ENCODE measurements around the gene FAM53A. TPM values are rescaled to one million over a fixed set of nuclear protein-coding genes. Genes with fewer than 3 reads are reported as not detected.

FAM53A gene
- total RNA-seq, 1 donor from 2014 or later = 4.3 TPM

DNA sequence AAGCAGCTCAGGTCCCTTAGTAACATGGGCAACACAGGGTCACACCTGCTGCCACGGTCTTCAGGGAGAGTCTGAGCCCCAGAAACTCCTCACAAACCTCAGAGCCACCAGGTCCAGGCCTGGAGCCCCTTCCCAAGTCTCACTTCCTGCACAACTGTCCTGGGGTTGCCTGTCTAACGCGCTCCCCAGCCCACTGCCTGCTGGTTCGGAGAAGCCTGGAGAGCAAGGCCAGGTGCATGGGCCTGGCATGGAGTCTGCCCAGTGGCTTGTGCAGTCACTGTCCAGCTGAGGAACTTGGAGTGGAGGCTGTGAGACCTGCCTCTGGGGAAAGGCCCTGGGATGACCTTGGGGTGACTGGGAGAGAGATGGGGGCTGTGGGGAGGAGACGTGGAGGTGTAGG is 28.0 kb downstream of the FAM53A start:
- no peak for DNase-seq (ENCODE audit: low read depth, low spot score)
- no peak overlapping the region for H3K4me3 Mint-ChIP-seq
- TF ChIP-seq, protein P1, sequence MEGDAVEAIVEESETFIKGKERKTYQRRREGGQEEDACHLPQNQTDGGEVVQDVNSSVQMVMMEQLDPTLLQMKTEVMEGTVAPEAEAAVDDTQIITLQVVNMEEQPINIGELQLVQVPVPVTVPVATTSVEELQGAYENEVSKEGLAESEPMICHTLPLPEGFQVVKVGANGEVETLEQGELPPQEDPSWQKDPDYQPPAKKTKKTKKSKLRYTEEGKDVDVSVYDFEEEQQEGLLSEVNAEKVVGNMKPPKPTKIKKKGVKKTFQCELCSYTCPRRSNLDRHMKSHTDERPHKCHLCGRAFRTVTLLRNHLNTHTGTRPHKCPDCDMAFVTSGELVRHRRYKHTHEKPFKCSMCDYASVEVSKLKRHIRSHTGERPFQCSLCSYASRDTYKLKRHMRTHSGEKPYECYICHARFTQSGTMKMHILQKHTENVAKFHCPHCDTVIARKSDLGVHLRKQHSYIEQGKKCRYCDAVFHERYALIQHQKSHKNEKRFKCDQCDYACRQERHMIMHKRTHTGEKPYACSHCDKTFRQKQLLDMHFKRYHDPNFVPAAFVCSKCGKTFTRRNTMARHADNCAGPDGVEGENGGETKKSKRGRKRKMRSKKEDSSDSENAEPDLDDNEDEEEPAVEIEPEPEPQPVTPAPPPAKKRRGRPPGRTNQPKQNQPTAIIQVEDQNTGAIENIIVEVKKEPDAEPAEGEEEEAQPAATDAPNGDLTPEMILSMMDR (conservative IDR thresholded peaks at IDR 0.05) = no peak
- H3K4me1 Mint-ChIP-seq = no peaks in the 10 kb centered on the region
- no peaks in the 10 kb centered on the region for H3K9me3 Mint-ChIP-seq
- H3K36me3 Mint-ChIP-seq (ENCODE audit: low read depth) = no peaks in the 10 kb centered on the region
- no peak overlapping the region for H3K27ac Mint-ChIP-seq (ENCODE audit: unreplicated experiment)
- H3K27me3 Mint-ChIP-seq (ENCODE audit: low read depth) = no peaks in the 10 kb centered on the region

DNA sequence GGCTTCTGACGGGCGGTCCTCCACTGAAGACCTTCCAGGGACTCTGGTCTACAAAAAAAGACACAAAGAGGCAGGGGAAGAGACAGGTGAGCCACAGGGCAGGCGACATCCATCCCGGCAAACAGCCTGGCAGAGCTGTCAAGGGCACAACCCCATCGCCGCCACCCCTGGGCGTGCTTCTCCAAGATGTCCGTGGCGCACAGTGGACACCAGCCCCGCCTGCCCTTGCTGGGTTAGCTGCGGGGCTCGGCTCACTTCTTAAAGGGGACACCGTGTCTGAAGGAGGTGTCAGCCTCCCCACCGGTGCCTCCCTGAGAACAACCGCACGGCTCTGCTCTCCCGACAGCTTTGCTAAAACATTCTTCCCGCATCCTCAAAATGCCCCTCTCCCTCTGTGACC is 28.4 kb downstream of the FAM53A start:
- H3K9me3 Mint-ChIP-seq = no peaks in the 10 kb centered on the region
- H3K27ac Mint-ChIP-seq (ENCODE audit: unreplicated experiment) = no peak overlapping the region
- no peak overlapping the region for H3K4me3 Mint-ChIP-seq
- TF ChIP-seq, protein P1 (conservative IDR thresholded peaks at IDR 0.05) = no peak
- no peak for DNase-seq (ENCODE audit: low read depth, low spot score)
- no peaks in the 10 kb centered on the region for H3K27me3 Mint-ChIP-seq (ENCODE audit: low read depth)
- no peaks in the 10 kb centered on the region for H3K36me3 Mint-ChIP-seq (ENCODE audit: low read depth)
- no peaks in the 10 kb centered on the region for H3K4me1 Mint-ChIP-seq

DNA sequence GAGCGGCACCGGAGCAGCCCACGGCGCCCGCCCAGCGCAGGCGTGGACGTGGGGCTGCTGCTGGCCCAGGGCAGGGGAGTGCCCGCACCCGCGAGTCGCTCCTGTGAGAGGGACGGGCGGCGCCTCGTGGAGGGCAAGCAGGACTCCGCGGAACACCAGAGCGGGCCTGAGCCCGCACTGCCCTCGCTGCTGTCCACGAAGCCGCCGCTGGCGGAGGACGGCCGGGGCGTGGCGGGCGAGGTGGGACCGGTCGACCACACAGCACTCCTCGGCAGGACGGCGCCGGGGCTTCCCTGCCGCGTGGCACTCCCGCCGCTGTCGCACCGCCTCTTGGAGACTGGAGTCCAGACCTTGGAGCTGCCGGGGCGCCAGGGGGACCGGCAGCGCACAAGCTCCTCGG is 29.0 kb downstream of the FAM53A start:
- Mint-ChIP-seq H3K27ac (ENCODE audit: unreplicated experiment) (no peak overlapping the region), H3K36me3 (ENCODE audit: low read depth) (no peaks in the 10 kb centered on the region), H3K9me3 (no peaks in the 10 kb centered on the region), H3K4me1 (no peaks in the 10 kb centered on the region), H3K27me3 (ENCODE audit: low read depth) (no peaks in the 10 kb centered on the region), H3K4me3 (no peak overlapping the region)
- TF ChIP-seq, protein P1 (conservative IDR thresholded peaks at IDR 0.05) = no peak
- DNase-seq (ENCODE audit: low read depth, low spot score) = no peak

DNA sequence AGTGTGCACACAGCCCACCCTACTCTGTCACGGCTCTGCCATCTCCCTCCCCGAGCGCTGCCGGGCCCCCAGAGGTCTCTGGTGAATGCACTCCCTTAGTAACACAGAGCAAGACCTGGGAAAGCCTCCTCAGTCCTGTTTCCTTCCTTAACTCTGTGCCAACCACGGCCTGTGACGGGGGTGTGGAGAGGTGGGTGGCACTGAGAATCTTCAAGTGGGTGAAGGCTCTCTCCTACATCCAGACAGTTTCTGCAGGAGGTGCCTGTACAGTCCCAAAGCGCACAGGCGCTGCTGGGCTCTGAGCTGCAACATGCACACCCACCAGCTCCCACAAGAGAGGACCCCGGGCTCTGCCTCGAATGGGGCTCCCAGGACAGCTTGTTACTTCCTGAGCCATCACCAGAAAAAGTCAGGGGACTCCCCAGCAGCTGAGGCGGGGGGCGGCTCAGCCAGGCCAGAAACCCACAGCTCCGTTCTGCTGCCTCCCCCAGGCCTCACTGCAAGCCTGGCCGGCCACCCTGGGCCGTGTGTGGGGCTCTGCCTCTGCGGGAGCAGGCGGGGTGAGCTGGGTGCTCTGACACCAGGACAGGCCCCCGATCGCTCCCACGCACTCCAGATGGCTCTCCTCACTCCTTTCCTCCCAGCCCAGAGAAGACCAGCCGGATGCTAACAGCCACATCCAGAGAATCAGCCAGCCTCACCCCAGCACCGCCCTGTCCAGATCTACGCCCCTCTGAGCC is 29.7 kb downstream of the FAM53A start:
- Mint-ChIP-seq H3K4me1 (no peaks in the 10 kb centered on the region), H3K4me3 (no peak overlapping the region), H3K27me3 (ENCODE audit: low read depth) (no peaks in the 10 kb centered on the region), H3K9me3 (no peaks in the 10 kb centered on the region), H3K27ac (ENCODE audit: unreplicated experiment) (peak overlapping the region; percentile 27), H3K36me3 (ENCODE audit: low read depth) (no peaks in the 10 kb centered on the region)
- no peak for DNase-seq (ENCODE audit: low read depth, low spot score)
- TF ChIP-seq, protein P1 (conservative IDR thresholded peaks at IDR 0.05) = no peak

DNA sequence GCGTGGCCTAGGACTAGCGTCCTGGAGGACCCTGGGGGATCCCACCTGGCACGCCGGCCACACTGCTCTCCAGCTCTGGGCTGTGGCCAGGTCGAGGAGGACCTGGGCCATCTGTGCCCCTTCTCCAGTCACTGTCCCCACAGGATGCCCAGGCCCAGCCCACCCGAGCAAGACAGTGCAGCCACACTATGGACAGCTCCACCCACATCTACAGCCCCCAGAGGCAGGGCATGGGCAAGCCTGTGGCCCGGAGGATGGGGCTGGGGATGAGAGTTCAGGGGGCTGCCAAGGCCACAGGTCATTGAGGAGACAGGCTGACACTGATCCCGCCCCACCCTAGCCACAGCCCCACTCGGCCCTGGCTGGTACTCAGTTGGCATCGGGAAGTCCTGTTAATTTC is 30.3 kb downstream of the FAM53A start:
- H3K27me3 Mint-ChIP-seq (ENCODE audit: low read depth) = no peaks in the 10 kb centered on the region

More for the DNA sequence above, 30.3 kb downstream of the FAM53A start:
- TF ChIP-seq, protein P1 (conservative IDR thresholded peaks at IDR 0.05) = no peak
- Mint-ChIP-seq H3K9me3 (no peaks in the 10 kb centered on the region), H3K4me3 (no peak overlapping the region), H3K4me1 (no peaks in the 10 kb centered on the region), H3K27ac (ENCODE audit: unreplicated experiment) (no peak overlapping the region), H3K36me3 (ENCODE audit: low read depth) (no peaks in the 10 kb centered on the region)
- no peak for DNase-seq (ENCODE audit: low read depth, low spot score)

Measured in neural crest cell (in vitro differentiated cells).